WERI-Rb-1 (cell line): ENCODE measurements around the gene CCDC85B.

Source experiments
- DNase-seq: peaks from one replicate; pipeline ENCODE4 v3.0.0-alpha.2; 2020
- H3K27ac ChIP-seq: fragments of 250-450 bp; sonication (Bioruptor Pico); 2 replicates; pipeline ENCODE4 v1.5.1; 2020; ENCODE audit warnings: mild to moderate bottlenecking, moderate library complexity
- H3K27me3 ChIP-seq: fragments of 250-450 bp; sonication (Bioruptor Pico); 2 replicates; pipeline ENCODE4 v1.5.1; 2021; ENCODE audit warnings: mild to moderate bottlenecking, low read depth, moderate library complexity; ENCODE audit not compliant: insufficient read depth, severe bottlenecking
- H3K36me3 ChIP-seq: fragments of 250-450 bp; sonication (Bioruptor Pico); 2 replicates; pipeline ENCODE4 v1.5.1; 2020; ENCODE audit warnings: mild to moderate bottlenecking, moderate library complexity
- H3K4me3 ChIP-seq: 2 replicates; pipeline ENCODE4 v1.5.1; 2011; ENCODE audit warnings: low read depth, mild to moderate bottlenecking, control low read depth, low read length
- H3K9me3 ChIP-seq: fragments of 250-450 bp; sonication (Bioruptor Pico); 2 replicates; pipeline ENCODE4 v1.5.1; 2021; ENCODE audit warnings: mild to moderate bottlenecking, moderate library complexity; ENCODE audit not compliant: severe bottlenecking
- CTCF ChIP-seq: IDR thresholded peaks from 2 replicates; pipeline ENCODE4 v1.5.1; 2011; ENCODE audit warnings: low read depth, mild to moderate bottlenecking, control low read depth, inconsistent platforms, low read length

The CCDC85B gene

GRCh38 chr11:65920372-65920802, 29.9 kb downstream of the CCDC85B start:
- H3K27me3 ChIP-seq = no peaks in the 10 kb centered on the region
- H3K36me3 ChIP-seq = peaks cover 17% of the 10 kb centered on the region
- H3K4me3 ChIP-seq = peak overlapping the region; percentile 56
- no peak for DNase-seq
- H3K27ac ChIP-seq = no peak overlapping the region
- TF ChIP-seq CTCF = no peak
- no peaks in the 10 kb centered on the region for H3K9me3 ChIP-seq

- H3K4me3 ChIP-seq = no peak overlapping the region
- no peaks in the 10 kb centered on the region for H3K27me3 ChIP-seq
- TF ChIP-seq CTCF = no peak
- DNase-seq = no peak
- H3K9me3 ChIP-seq = no peaks in the 10 kb centered on the region
- no peak overlapping the region for H3K27ac ChIP-seq
- H3K36me3 ChIP-seq = peaks cover 17% of the 10 kb centered on the region
Measured at GRCh38 chr11:65921033-65921555, 30.6 kb downstream of the CCDC85B start.

GRCh38 chr11:65921876-65922275, 31.4 kb downstream of the CCDC85B start:
- Histone ChIP-seq H3K27ac (no peak overlapping the region), H3K36me3 (peaks cover 17% of the 10 kb centered on the region), H3K9me3 (no peaks in the 10 kb centered on the region), H3K4me3 (no peak overlapping the region), H3K27me3 (no peaks in the 10 kb centered on the region)
- DNase-seq = no peak
- TF ChIP-seq CTCF = no peak

GRCh38 chr11:65922565-65922964, 32.1 kb downstream of the CCDC85B start:
- no peak overlapping the region for H3K4me3 ChIP-seq
- no peak for TF ChIP-seq CTCF
- peaks cover 17% of the 10 kb centered on the region for H3K36me3 ChIP-seq
- no peak for DNase-seq
- no peaks in the 10 kb centered on the region for H3K27me3 ChIP-seq
- H3K27ac ChIP-seq = no peak overlapping the region
- no peaks in the 10 kb centered on the region for H3K9me3 ChIP-seq

GRCh38 chr11:65925397-65925796, 34.9 kb downstream of the CCDC85B start:
- Histone ChIP-seq H3K27me3 (no peaks in the 10 kb centered on the region), H3K4me3 (no peak overlapping the region), H3K36me3 (peaks cover 17% of the 10 kb centered on the region), H3K27ac (no peak overlapping the region), H3K9me3 (no peaks in the 10 kb centered on the region)
- DNase-seq = no peak
- no peak for TF ChIP-seq CTCF

- Histone ChIP-seq H3K9me3 (no peaks in the 10 kb centered on the region), H3K4me3 (no peak overlapping the region), H3K27ac (no peak overlapping the region), H3K27me3 (no peaks in the 10 kb centered on the region), H3K36me3 (peaks cover 5% of the 10 kb centered on the region)
- no peak for DNase-seq
- no peak for TF ChIP-seq CTCF
Measured at GRCh38 chr11:65927904-65928397, 37.5 kb downstream of the CCDC85B start.
